Measurements from ENCODE around the gene RNF123. TPM values are rescaled to one million over a fixed set of nuclear protein-coding genes. Genes with fewer than 3 reads are reported as not detected.

Gene RNF123
- total RNA-seq, 1 donor = 31.5 TPM

GRCh38 chr3:49668861-49669260 is 20.5 kb upstream of the RNF123 start:
- no peak overlapping the region for H3K4me3 ChIP-seq (ENCODE audit: low read depth, low read length)
- no peak for DNase-seq (ENCODE audit: low read depth)
- no peak for TF ChIP-seq CTCF (IDR thresholded peaks at IDR 0.05; ENCODE audit: insufficient read depth, low read depth, low read length)

DNA sequence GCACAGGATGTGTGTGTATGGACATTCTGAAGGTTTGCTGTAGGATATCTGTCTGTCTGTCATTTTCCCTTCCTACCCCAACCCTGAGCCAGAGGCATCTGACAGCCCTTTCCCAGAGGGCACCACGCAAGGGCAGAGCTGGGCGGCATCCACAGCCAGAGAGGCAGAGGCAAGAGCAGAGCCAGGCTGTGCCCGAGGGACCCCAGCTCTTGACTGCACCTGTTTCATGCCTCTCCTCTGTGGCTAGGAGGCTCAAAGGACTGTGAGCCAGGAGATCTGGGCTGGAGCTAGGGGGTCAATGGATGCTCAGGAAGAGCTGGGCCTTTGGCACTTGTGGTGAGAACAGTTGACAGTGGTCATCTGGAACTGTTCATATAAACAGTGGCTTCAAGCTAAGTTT is 20.0 kb upstream of the RNF123 start:
- no peak overlapping the region for H3K4me3 ChIP-seq (ENCODE audit: low read depth, low read length)
- TF ChIP-seq CTCF (IDR thresholded peaks at IDR 0.05; ENCODE audit: insufficient read depth, low read depth, low read length) = no peak
- no peak for DNase-seq (ENCODE audit: low read depth)

- no peak for TF ChIP-seq CTCF (IDR thresholded peaks at IDR 0.05; ENCODE audit: insufficient read depth, low read depth, low read length)
- H3K4me3 ChIP-seq (ENCODE audit: low read depth, low read length) = no peak overlapping the region
- no peak for DNase-seq (ENCODE audit: low read depth)
Measured at GRCh38 chr3:49670940-49671290, 18.4 kb upstream of the RNF123 start.

DNA sequence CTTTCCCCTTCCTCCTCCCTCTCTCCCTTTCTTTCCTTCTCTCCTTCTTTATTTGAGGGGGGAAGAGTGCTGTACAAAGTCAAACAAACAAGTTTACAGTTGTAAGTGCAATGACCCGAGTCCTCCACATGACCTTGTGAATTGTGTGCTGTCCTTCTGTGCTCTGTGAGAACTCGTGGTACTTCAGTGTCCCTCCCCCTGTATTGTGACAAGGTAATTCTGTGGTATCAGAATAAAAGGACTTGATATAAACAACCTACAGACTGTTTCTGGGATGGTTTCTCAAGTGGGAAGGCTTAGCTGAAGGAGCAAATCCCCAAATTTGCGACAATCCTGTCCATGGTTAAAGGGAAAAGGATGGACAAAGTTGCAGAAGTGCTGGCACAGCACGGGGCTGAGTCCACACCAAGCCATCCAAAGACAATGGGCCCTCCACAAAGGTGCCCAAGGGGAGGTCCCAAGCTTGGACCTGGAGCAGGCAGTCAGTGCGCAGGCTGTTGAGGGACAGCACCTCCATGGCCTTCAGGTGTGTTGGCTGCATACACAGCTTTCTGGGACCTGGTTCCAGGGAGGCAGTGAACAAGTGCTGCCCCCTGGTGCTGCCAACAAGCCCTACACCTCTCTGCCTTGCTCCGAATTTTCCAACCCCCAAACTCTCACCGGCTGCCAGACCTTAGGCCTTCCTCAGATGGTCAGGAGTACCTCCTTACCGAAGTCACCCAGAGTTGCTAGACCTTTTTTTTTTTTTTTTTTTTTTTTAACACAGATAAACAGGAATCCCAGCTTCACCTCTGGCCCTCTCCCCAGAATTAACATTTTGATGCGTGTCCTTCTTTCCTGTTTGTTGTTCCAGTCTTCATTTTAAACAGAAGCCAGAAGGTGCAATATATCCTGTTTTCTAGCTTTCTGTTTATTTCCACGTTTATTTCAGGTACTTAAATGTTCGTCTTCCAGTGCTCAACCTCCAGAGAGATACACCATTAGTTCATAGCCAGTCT is 17.8 kb upstream of the RNF123 start:
- peak; percentile 93 for TF ChIP-seq CTCF (IDR thresholded peaks at IDR 0.05; ENCODE audit: insufficient read depth, low read depth, low read length)
- H3K4me3 ChIP-seq (ENCODE audit: low read depth, low read length) = no peak overlapping the region
- DNase-seq (ENCODE audit: low read depth) = peak; percentile 59

GRCh38 chr3:49673121-49673714 is 16.1 kb upstream of the RNF123 start:
- no peak for DNase-seq (ENCODE audit: low read depth)
- peak overlapping the region; percentile 82 for H3K4me3 ChIP-seq (ENCODE audit: low read depth, low read length)
- no peak for TF ChIP-seq CTCF (IDR thresholded peaks at IDR 0.05; ENCODE audit: insufficient read depth, low read depth, low read length)

DNA sequence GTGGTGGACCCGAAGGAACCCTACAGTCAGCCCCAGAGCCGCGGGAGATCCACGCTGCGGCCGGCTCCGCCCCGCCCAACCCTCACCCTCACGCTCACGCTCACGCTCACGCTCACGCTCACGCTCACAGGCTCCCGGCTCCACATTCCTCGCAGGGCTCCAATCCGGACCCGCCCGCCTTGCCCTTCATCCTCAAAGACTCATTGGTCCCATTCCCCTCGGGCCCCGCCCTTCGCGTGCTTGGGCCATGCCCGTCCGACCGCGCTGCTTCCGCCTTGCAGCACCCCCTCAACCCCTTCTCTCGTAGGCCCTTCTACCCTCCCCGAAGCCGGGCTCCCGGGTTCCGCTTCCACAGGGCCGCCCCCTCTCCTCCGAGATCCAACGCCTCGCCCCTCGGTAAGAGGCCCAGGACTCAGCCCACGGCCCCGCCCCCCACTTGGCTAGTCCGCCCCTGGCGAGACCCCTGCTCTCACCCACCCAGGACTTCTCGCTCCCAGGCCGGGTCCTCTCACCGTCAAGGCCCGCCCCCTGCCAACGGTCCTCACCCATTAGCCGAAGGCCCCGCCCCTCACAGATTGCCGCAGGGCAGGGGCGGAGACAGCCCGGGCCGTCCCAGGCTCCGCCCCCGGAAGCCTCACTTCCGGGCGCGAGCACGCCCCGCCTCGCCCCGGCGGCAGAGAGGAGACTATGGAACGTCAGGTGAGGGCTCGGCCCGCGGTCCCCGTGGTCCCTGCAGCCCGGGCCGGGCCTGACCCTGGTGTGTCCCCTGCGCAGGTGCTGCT is 15.5 kb upstream of the RNF123 start, which contains the start of gene APEH:
Gene APEH (plus strand): TSS at position 637 of the 782 bp plus-strand sequence. CDS start 51 bp downstream, at position 688.
- TF ChIP-seq CTCF (IDR thresholded peaks at IDR 0.05; ENCODE audit: insufficient read depth, low read depth, low read length) = no peak
- H3K4me3 ChIP-seq (ENCODE audit: low read depth, low read length) = peak within 1 kb of the TSS; percentile 82
- DNase-seq (ENCODE audit: low read depth) = peak; percentile 95

All from fibroblast of villous mesenchyme (primary cell).